Measurements from ENCODE around the gene AMFR.
A peak's percentile ranks its signal among the peaks of the same experiment; 100 is the strongest.

DNA sequence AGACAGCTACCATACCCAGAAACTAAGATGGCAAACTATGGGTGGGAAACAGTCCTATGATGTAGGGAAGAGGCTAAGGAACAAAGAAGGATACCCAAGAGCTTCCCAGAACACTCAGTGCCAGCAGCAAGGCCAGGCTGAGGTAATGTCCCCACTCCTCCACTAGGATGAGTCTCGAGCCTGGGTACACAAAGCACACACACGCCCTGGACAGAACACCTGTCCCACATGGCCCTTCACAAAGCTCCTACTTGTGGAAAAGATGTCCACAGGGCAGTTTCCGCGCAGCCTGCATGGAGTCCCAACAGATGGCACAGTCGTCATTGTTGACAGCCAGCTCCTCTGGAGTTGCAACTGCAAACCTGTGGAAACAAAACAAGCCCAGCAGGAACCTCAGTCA is 23.9 kb downstream of the AMFR start:
- TF ChIP-seq, protein P1, sequence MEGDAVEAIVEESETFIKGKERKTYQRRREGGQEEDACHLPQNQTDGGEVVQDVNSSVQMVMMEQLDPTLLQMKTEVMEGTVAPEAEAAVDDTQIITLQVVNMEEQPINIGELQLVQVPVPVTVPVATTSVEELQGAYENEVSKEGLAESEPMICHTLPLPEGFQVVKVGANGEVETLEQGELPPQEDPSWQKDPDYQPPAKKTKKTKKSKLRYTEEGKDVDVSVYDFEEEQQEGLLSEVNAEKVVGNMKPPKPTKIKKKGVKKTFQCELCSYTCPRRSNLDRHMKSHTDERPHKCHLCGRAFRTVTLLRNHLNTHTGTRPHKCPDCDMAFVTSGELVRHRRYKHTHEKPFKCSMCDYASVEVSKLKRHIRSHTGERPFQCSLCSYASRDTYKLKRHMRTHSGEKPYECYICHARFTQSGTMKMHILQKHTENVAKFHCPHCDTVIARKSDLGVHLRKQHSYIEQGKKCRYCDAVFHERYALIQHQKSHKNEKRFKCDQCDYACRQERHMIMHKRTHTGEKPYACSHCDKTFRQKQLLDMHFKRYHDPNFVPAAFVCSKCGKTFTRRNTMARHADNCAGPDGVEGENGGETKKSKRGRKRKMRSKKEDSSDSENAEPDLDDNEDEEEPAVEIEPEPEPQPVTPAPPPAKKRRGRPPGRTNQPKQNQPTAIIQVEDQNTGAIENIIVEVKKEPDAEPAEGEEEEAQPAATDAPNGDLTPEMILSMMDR (IDR thresholded peaks at IDR 0.05), result peak in 2 of 4 donors; percentile 5 to 28
- no peak for TF ChIP-seq POLR2A (IDR thresholded peaks at IDR 0.05)

All from right lobe of liver (tissue), 4 donors.